Activated naive CD4-positive, alpha-beta T cell treated with anti-CD3 and anti-CD28 coated beads, Interleukin-2, amount 50 U/mL, for 24 hours (primary cell): ENCODE data around the gene SYMPK.

Experiments
- H3K27ac Mint-ChIP-seq: one replicate; pipeline ENCODE4 v1.8.0; 2021; ENCODE audit warnings: mild to moderate bottlenecking, mixed read lengths
- H3K27me3 Mint-ChIP-seq: one replicate; pipeline ENCODE4 v1.8.0; 2021; ENCODE audit warnings: mixed read lengths
- H3K36me3 Mint-ChIP-seq: one replicate; pipeline ENCODE4 v1.8.0; 2021; ENCODE audit warnings: mixed read lengths
- H3K4me1 Mint-ChIP-seq: one replicate; pipeline ENCODE4 v1.8.0; 2021; ENCODE audit warnings: mixed read lengths
- H3K4me3 Mint-ChIP-seq: one replicate; pipeline ENCODE4 v1.8.0; 2021; ENCODE audit warnings: mild to moderate bottlenecking, mixed read lengths
- H3K9me3 Mint-ChIP-seq: one replicate; pipeline ENCODE4 v1.8.0; 2021; ENCODE audit warnings: mixed read lengths

Gene SYMPK

GRCh38 chr19:45890877-45891276, 27.9 kb upstream of the SYMPK start:
- H3K9me3 Mint-ChIP-seq = no peaks in the 10 kb centered on the region
- H3K27me3 Mint-ChIP-seq = no peaks in the 10 kb centered on the region
- H3K4me3 Mint-ChIP-seq = no peak overlapping the region
- H3K4me1 Mint-ChIP-seq = no peaks in the 10 kb centered on the region
- peaks cover 1% of the 10 kb centered on the region for H3K36me3 Mint-ChIP-seq
- no peak overlapping the region for H3K27ac Mint-ChIP-seq

DNA sequence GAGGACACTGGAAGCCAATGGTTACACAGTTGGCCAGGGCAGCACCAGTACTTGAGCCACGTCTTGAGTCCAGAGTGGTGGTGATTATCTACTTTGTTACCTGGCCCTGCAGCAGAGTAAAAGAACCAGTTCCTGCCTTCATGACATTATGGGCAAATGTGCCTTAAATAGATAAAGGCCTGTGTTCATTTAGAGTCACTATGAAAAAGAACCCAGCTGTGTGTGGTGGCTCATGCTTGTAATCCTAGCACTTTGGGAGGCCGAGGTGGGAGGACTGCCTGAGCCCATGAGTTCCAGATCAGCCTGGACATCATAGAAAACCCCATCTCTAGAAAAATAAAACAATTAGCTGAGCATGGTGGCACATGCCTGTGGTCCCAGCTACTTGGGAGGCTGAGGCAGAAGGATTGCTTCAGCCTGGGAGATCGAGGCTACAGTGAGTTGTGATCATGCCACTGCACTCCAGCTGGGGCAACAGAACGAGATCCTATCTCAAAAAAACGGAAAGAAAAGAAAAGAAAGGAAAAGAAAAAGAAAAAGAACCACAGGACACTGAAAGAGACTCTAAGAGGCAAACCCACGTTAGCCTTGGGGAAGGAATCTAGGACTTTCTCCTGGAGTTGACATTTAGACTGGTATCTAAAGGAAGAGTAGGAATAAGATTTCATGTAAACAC, 26.4 kb upstream of the SYMPK start:
- Mint-ChIP-seq H3K27ac (peak overlapping the region; percentile 70), H3K4me3 (no peak overlapping the region), H3K36me3 (no peaks in the 10 kb centered on the region), H3K27me3 (no peaks in the 10 kb centered on the region), H3K9me3 (no peaks in the 10 kb centered on the region), H3K4me1 (no peaks in the 10 kb centered on the region)

DNA sequence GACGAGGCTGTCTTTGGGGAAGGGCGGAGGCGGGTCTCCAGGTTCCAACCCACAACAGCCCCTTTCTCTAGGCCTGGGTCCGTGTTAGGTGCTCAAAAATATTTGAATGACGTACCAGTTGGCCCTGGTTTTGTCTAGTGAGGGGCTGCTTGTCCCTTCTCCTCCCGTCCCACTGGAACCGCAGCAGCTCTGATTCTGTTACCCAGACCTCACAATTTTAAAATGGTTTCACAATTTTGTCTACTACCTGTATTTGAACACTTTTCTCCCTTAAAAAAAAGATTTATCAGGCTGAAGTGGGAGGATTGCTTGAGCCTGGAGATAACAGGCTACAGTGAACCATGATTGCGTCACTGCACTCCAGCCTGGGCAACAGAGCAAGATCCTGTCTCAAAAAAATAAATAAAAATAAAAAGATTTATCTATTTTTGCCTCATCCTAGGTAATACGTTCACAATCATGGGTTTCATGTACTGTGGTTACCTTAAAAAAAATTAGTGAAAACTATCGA, 24.3 kb upstream of the SYMPK start:
- H3K9me3 Mint-ChIP-seq = no peaks in the 10 kb centered on the region
- H3K36me3 Mint-ChIP-seq = peaks cover 2% of the 10 kb centered on the region
- peak overlapping the region; percentile 98 for H3K27ac Mint-ChIP-seq
- no peaks in the 10 kb centered on the region for H3K27me3 Mint-ChIP-seq
- peaks cover 12% of the 10 kb centered on the region for H3K4me1 Mint-ChIP-seq
- H3K4me3 Mint-ChIP-seq = peak overlapping the region; percentile 99

DNA sequence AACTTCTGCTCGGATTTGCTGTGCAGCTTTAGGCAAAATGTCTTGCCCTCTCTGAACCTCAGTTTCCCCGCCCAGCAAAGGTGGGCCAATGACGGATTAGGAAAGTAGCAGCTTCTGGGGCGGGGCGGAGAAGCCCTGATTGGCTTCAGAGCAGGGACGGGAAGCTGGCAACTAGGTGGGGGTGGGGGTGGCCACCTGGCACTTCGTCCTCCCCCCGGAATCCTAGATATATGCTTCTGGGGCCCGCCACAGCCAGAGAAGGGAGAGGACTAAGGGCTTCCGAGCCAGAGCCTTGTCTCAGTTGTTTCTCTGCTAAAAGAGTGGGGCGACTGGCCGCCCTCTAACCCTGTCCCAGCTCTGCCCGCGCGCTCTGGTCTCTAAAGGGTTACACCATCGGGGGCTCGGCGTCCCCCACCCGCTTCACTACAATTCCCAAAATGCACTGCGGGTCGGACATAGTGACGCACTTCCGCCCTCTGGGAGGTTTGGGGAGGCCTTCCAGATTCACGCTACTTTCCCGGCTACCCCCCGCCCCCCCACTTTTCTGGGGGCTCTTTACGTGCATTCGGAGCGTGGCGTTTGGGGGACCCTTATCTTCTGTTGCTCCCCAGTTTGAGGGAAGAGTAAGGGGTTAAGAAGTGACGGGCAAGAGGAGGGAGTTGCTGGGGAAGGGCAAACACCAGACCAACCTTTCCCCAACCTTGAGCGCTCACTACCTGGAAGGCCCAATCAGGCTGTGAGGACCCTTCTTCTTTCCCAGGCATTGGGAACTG, 23.7 kb upstream of the SYMPK start:
- Mint-ChIP-seq H3K27ac (peak overlapping the region; percentile 98), H3K27me3 (no peaks in the 10 kb centered on the region), H3K9me3 (no peaks in the 10 kb centered on the region), H3K36me3 (peaks cover 2% of the 10 kb centered on the region), H3K4me3 (peak overlapping the region; percentile 99), H3K4me1 (peaks cover 16% of the 10 kb centered on the region)

DNA sequence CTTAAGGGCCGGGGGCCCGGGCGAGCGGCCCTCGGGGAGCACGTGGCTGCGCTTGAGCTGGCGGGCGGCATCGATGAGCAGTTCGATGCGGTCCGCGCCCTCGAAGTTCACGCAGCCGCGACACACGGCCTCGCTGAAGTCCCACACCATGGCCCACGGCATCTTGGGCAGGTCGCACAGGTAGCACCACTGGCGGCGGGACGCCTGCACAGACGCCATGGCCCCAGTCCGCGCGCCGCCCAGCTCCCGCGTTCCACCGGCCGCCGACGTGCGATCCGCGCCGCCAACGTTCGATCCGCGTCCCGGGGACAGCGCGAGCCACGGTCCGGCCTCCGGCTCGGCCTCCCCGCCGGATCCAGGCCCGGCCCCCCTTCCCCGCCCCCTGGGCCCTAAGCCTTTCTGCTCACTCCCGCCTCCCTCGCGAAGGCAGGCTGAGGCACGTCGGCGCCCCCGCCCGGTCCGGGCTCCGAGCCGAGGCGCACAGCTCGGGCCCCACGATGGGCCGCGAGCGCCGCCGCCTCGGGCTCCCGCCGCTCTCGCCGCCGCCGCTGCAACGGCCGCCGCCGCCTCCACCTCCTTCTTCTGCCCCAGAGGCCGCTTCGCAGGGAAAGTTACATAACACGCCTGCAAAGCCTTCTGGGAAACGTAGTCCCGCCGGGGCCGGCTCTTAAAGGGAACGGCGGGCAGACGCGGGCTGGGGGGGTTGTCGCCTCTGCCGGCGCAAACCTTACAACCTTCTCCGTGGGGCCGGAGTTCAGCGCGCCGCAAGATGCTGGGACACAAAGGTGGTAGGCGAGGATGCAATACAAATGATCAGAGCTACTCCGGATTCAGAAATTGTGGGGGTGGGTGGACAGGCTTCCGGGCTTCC, 22.8 kb upstream of the SYMPK start, which contains the start of gene IRF2BP1:
TSS of gene IRF2BP1 (minus strand) at position 586 of the 871 bp plus-strand sequence. CDS start at position 219, 367 bp downstream.
- Mint-ChIP-seq H3K36me3 (peaks cover 2% of the 10 kb centered on the region), H3K9me3 (no peaks in the 10 kb centered on the region), H3K4me1 (peaks cover 19% of the 10 kb centered on the region), H3K27ac (peak within 1 kb of the TSS; percentile 98), H3K27me3 (no peaks in the 10 kb centered on the region), H3K4me3 (peak within 1 kb of the TSS; percentile 99)

GRCh38 chr19:45884682-45885555, 22.0 kb upstream of the SYMPK start:
- Mint-ChIP-seq H3K9me3 (no peaks in the 10 kb centered on the region), H3K36me3 (peaks cover 2% of the 10 kb centered on the region), H3K4me1 (peaks cover 19% of the 10 kb centered on the region), H3K4me3 (peak overlapping the region; percentile 71), H3K27ac (no peak overlapping the region), H3K27me3 (no peaks in the 10 kb centered on the region)

GRCh38 chr19:45883881-45884681, 21.1 kb upstream of the SYMPK start:
- peaks cover 2% of the 10 kb centered on the region for H3K36me3 Mint-ChIP-seq
- H3K4me3 Mint-ChIP-seq = peak overlapping the region; percentile 90
- H3K4me1 Mint-ChIP-seq = peaks cover 19% of the 10 kb centered on the region
- H3K27me3 Mint-ChIP-seq = no peaks in the 10 kb centered on the region
- H3K9me3 Mint-ChIP-seq = no peaks in the 10 kb centered on the region
- no peak overlapping the region for H3K27ac Mint-ChIP-seq

- H3K27ac Mint-ChIP-seq = peak overlapping the region; percentile 31
- no peaks in the 10 kb centered on the region for H3K27me3 Mint-ChIP-seq
- H3K4me1 Mint-ChIP-seq = peaks cover 19% of the 10 kb centered on the region
Measured at GRCh38 chr19:45883586-45883880, 20.6 kb upstream of the SYMPK start.

DNA sequence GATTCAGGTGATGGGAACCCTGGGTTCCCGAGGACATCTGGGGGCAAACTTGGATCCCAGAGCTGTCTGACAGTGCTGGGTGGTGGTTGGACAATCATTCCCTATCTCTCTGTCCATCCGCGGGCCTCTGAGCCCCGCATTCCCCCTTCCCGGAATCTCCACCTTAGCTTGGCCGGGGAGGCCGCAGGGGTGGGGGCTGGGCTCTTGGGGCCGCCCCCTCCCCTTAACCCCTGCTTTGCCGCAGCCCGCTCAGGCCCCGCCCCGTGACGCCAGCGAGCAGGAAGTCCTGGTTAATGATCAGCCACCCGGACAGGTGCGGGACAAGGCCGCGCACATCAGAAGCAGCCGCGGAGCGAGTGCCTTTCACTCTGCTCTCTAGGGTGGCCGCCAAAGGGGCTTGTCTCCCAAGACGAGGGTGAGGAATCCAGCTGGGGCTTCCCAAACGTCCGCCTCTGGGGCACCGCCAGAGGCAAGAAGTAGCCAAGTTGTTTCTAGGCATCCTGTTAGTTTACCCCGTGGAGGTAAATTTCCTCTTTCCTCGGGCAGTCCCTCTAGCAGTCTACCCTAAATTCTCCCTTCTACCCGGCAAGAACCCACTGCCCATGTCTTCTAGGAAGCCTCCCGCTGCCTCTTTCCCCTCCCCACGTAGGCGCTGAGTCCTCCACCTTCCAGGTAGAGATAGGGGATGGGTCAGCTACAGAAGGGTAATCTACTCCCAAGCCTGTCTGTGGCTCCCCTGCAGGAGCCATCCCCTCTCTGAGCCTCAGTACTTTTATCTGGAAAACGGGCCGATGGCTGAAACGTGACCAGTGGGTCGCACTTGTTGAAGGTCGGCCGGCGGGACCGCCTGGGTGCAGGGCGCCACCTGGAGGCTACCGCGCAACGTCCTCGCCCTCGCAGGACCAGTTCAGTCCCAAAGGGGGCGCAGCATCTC, 20.0 kb upstream of the SYMPK start:
- Mint-ChIP-seq H3K36me3 (peaks cover 2% of the 10 kb centered on the region), H3K4me1 (peaks cover 19% of the 10 kb centered on the region), H3K27ac (peak overlapping the region; percentile 31), H3K9me3 (no peaks in the 10 kb centered on the region), H3K4me3 (peak overlapping the region; percentile 90), H3K27me3 (no peaks in the 10 kb centered on the region)

More at GRCh38 chr19:45883586-45883880, 20.6 kb upstream of the SYMPK start:
- Mint-ChIP-seq H3K9me3 (no peaks in the 10 kb centered on the region), H3K4me3 (peak overlapping the region; percentile 90), H3K36me3 (peaks cover 2% of the 10 kb centered on the region)

GRCh38 chr19:45881909-45882528, 19.1 kb upstream of the SYMPK start:
- no peak overlapping the region for H3K4me3 Mint-ChIP-seq
- peaks cover 2% of the 10 kb centered on the region for H3K36me3 Mint-ChIP-seq
- peaks cover 23% of the 10 kb centered on the region for H3K4me1 Mint-ChIP-seq
- H3K9me3 Mint-ChIP-seq = no peaks in the 10 kb centered on the region
- no peaks in the 10 kb centered on the region for H3K27me3 Mint-ChIP-seq
- H3K27ac Mint-ChIP-seq = no peak overlapping the region

DNA sequence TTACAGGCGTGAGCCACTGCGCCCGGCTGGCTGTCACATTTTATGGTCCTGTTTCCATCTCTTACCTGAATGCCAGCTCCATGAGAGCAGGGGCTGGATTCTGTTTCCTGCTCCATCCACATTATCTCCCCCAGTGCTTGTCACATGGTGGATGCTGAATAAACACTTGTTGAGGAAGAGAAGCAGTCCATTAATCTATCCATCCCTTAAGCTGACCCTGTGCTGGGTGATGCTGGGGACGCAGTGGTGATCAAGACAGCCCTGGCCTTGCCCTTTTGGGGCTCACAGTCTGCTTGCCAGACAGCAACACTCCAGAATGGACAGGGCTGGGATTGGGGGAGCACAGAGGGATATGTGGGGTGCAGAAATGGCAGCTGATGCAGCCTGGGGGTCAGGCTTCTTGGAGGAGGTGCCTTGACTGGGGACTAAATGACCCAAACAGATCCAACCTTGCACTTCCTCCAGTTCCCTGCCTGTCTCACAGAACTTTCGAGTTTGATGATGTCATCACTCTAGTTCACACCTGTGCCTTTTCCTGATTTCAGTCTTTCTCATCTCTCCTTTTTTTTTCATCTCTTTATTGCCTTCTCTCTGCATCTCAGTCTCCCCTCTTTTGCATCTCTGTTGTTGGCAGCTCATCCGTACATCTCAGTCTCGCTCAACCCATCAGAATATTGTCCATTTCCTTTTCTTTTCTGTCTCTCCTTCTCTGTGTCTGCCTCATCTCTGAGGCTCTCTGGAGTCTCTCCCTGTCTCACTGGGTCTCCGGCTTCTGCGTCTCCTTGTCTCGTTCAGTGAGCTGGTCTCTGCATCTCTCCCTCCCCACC, 18.3 kb upstream of the SYMPK start:
- Mint-ChIP-seq H3K4me3 (no peak overlapping the region), H3K4me1 (peaks cover 25% of the 10 kb centered on the region), H3K27me3 (no peaks in the 10 kb centered on the region), H3K27ac (peak overlapping the region; percentile 6), H3K9me3 (no peaks in the 10 kb centered on the region), H3K36me3 (peaks cover 2% of the 10 kb centered on the region)

DNA sequence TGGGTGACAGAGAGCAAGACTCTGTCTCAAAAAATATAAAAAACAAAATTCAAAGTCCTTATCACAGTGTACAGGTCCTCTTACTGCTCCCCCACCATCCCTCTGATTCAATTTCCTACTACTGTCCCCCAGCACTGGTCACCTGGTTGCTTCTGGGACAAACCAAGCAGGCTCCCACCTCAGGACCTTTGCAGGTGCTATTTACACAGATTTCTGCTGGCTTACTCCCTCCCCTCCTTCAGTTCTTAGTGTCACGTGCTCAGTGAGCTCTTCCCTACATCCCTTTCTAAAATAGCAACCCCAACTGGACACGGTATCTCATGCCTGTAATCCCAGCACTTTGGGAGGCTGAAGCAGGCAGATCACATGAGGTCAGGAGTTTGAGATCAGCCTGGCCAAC, 17.0 kb upstream of the SYMPK start:
- H3K27me3 Mint-ChIP-seq = peaks cover 3% of the 10 kb centered on the region
- H3K36me3 Mint-ChIP-seq = peaks cover 2% of the 10 kb centered on the region
- peaks cover 29% of the 10 kb centered on the region for H3K4me1 Mint-ChIP-seq
- H3K9me3 Mint-ChIP-seq = no peaks in the 10 kb centered on the region
- H3K27ac Mint-ChIP-seq = peak overlapping the region; percentile 71
- no peak overlapping the region for H3K4me3 Mint-ChIP-seq
